Suprapubic skin (tissue), 4 donors: ENCODE measurements around the gene HTATIP2. TPM values are rescaled to one million over a fixed set of nuclear protein-coding genes. Genes with fewer than 3 reads are reported as not detected.

Experiments used
- DNase-seq, 2 donors: peaks; one replicate each; pipeline ENCODE4 v3.0.0-alpha.2; 2019; ENCODE audit warnings: low spot score in 2 of 2
- H3K27ac ChIP-seq: fragments of 200-600 bp; sonication (generic); one replicate; pipeline ENCODE4 v1.5.1; 2019
- H3K27me3 ChIP-seq: fragments of 200-600 bp; sonication (generic); one replicate; pipeline ENCODE4 v1.5.1; 2019
- H3K36me3 ChIP-seq: fragments of 200-600 bp; sonication (generic); one replicate; pipeline ENCODE4 v1.5.1; 2019
- H3K4me1 ChIP-seq: fragments of 200-600 bp; sonication (generic); one replicate; pipeline ENCODE4 v1.5.1; 2019
- H3K4me3 ChIP-seq: fragments of 200-600 bp; sonication (generic); one replicate; pipeline ENCODE4 v1.5.1; 2019; ENCODE audit warnings: mild to moderate bottlenecking
- H3K9me3 ChIP-seq: fragments of 200-600 bp; sonication (generic); one replicate; pipeline ENCODE4 v1.5.1; 2019
- CTCF ChIP-seq, 2 donors: fragments of 200-600 bp in 1 of 2; fragments of 450-650 bp in 1 of 2; sonication (generic) in 1 of 2; IDR thresholded peaks; one replicate each; pipeline ENCODE4 v1.5.1; 2016 to 2019; ENCODE audit warnings: antibody characterized with exemption in 2 of 2, mild to moderate bottlenecking in 1 of 2, moderate library complexity in 1 of 2
- EP300 ChIP-seq: sonication (generic); formaldehyde crosslinking; IDR thresholded peaks from one replicate; pipeline ENCODE4 v1.6.1; 2017; ENCODE audit warnings: antibody characterized with exemption
- POLR2A ChIP-seq, 2 donors: fragments of 450-650 bp; IDR thresholded peaks; one replicate each; pipeline ENCODE4 v1.6.1; 2017; ENCODE audit warnings: antibody characterized with exemption in 2 of 2, mild to moderate bottlenecking in 2 of 2, moderate library complexity in 2 of 2
- POLR2AphosphoS5 ChIP-seq, 3 donors: sonication (generic); formaldehyde crosslinking; IDR thresholded peaks; one replicate each; pipeline ENCODE4 v1.6.1; 2017; ENCODE audit warnings: antibody characterized with exemption in 3 of 3
- WGBS: methylation state at CpG from one replicate; pipeline ENCODE4 v1.1.5; 2018; 5-methylcytosine and 5-hydroxymethylcytosine counted together
- total RNA-seq, 4 donors: library from RNA; depleted of rRNA; stranded (reverse); fragments of >200 nt; gene quantifications; one replicate each; pipeline ENCODE4 v1.1.0, GENCODE V29; 2016

The HTATIP2 gene
- 10 to 100 TPM; 24.9 to 67.6 (median 46.4) TPM for total RNA-seq

- Histone ChIP-seq H3K4me1 (peaks cover 39% of the 10 kb centered on the region), H3K9me3 (no peaks in the 10 kb centered on the region), H3K27ac (peak within 1 kb of the TSS; percentile 91), H3K4me3 (peak within 1 kb of the TSS; percentile 80), H3K27me3 (no peaks in the 10 kb centered on the region), H3K36me3 (no peaks in the 10 kb centered on the region)
- peak; percentile 75 to 82 for DNase-seq
- 7% methylated on average over 31 of the region's 68 CpGs for WGBS
- TF ChIP-seq POLR2A (IDR thresholded peaks at IDR 0.05) = peak in 1 of 2 donors; percentile 27
- peak in 1 of 3 donors; percentile 21 for TF ChIP-seq POLR2AphosphoS5 (IDR thresholded peaks at IDR 0.05)
- no peak for TF ChIP-seq EP300
Observed at GRCh38 chr11:20363500-20364340, at the start of gene HTATIP2. Gene HTATIP2 (plus strand): TSS chr11:20363714. CDS start chr11:20364238, 524 bp downstream.

GRCh38 chr11:20315800-20316199 lies 47.7 kb upstream of the HTATIP2 start:
- Histone ChIP-seq H3K4me1 (no peaks in the 10 kb centered on the region), H3K27ac (no peak overlapping the region), H3K9me3 (no peaks in the 10 kb centered on the region), H3K27me3 (no peaks in the 10 kb centered on the region), H3K4me3 (no peak overlapping the region), H3K36me3 (no peaks in the 10 kb centered on the region)
- TF ChIP-seq CTCF (IDR thresholded peaks at IDR 0.05) = no peak
- TF ChIP-seq POLR2AphosphoS5 (IDR thresholded peaks at IDR 0.05) = no peak
- 25% methylated on average over 1 of the region's 1 CpG for WGBS
- DNase-seq = no peak

GRCh38 chr11:20321177-20321576 lies 42.3 kb upstream of the HTATIP2 start:
- Histone ChIP-seq H3K27me3 (no peaks in the 10 kb centered on the region), H3K36me3 (no peaks in the 10 kb centered on the region), H3K4me1 (no peaks in the 10 kb centered on the region), H3K4me3 (no peak overlapping the region), H3K9me3 (no peaks in the 10 kb centered on the region), H3K27ac (no peak overlapping the region)
- TF ChIP-seq CTCF (IDR thresholded peaks at IDR 0.05) (no peak), EP300 (no peak), POLR2AphosphoS5 (IDR thresholded peaks at IDR 0.05) (no peak), POLR2A (IDR thresholded peaks at IDR 0.05) (no peak)
- no peak for DNase-seq

GRCh38 chr11:20327377-20327935 lies 36.1 kb upstream of the HTATIP2 start:
- Histone ChIP-seq H3K4me1 (no peaks in the 10 kb centered on the region), H3K36me3 (no peaks in the 10 kb centered on the region), H3K27ac (no peak overlapping the region), H3K9me3 (no peaks in the 10 kb centered on the region), H3K4me3 (no peak overlapping the region), H3K27me3 (peaks cover 11% of the 10 kb centered on the region)
- 69% methylated on average over 7 of the region's 7 CpGs for WGBS
- no peak for DNase-seq
- no peak for TF ChIP-seq CTCF (IDR thresholded peaks at IDR 0.05)
- TF ChIP-seq EP300 = no peak
- TF ChIP-seq POLR2A (IDR thresholded peaks at IDR 0.05) = no peak
- TF ChIP-seq POLR2AphosphoS5 (IDR thresholded peaks at IDR 0.05) = no peak

- no peaks in the 10 kb centered on the region for H3K9me3 ChIP-seq
- H3K4me1 ChIP-seq = no peaks in the 10 kb centered on the region
- WGBS = 69% methylated on average over 1 of the region's 1 CpG
Observed at GRCh38 chr11:20336056-20336455, 27.5 kb upstream of the HTATIP2 start.

More at GRCh38 chr11:20336056-20336455, 27.5 kb upstream of the HTATIP2 start:
- no peak for TF ChIP-seq CTCF (IDR thresholded peaks at IDR 0.05)
- no peak for TF ChIP-seq POLR2A (IDR thresholded peaks at IDR 0.05)
- no peak for TF ChIP-seq EP300
- DNase-seq = no peak
- no peaks in the 10 kb centered on the region for H3K36me3 ChIP-seq
- peaks cover 26% of the 10 kb centered on the region for H3K27me3 ChIP-seq
- no peak overlapping the region for H3K4me3 ChIP-seq
- H3K27ac ChIP-seq = no peak overlapping the region
